Osteoblast (primary cell): ENCODE measurements around the gene ZNF398. TPM values are rescaled to one million over a fixed set of nuclear protein-coding genes. Genes with fewer than 3 reads are reported as not detected.

Experiments
- DNase-seq: peaks from one replicate; pipeline ENCODE4 v3.0.0; 2011; ENCODE audit warnings: low spot score, mixed read lengths; ENCODE audit not compliant: insufficient read length; ENCODE audit errors: missing footprints
- H2AFZ ChIP-seq: 2 replicates; pipeline ENCODE4 v1.6.0; 2011; ENCODE audit warnings: mild to moderate bottlenecking, low read length
- H3K27ac ChIP-seq: 2 replicates; pipeline ENCODE4 v1.5.1; 2011; ENCODE audit warnings: mild to moderate bottlenecking, low read depth, low read length, moderate library complexity
- H3K27me3 ChIP-seq: 2 replicates; pipeline ENCODE4 v1.6.0; 2012; ENCODE audit warnings: mild to moderate bottlenecking, control low read depth, inconsistent platforms, low read length, moderate library complexity; ENCODE audit not compliant: insufficient read depth
- H3K36me3 ChIP-seq: 2 replicates; pipeline ENCODE4 v1.5.1; 2011; ENCODE audit warnings: mild to moderate bottlenecking, low read length, control low read depth, moderate library complexity; ENCODE audit not compliant: insufficient read depth
- H3K4me1 ChIP-seq: 2 replicates; pipeline ENCODE4 v1.5.1; 2011; ENCODE audit warnings: mild to moderate bottlenecking, low read length, control low read depth, moderate library complexity; ENCODE audit not compliant: insufficient read depth
- H3K4me2 ChIP-seq: 2 replicates; pipeline ENCODE4 v1.6.0; 2011; ENCODE audit warnings: mild to moderate bottlenecking, low read length; ENCODE audit not compliant: insufficient read depth
- H3K4me3 ChIP-seq: fragments of 200-600 bp; sonication (generic); 3 replicates; pipeline ENCODE4 v1.5.1; 2012; ENCODE audit warnings: mild to moderate bottlenecking, low read length, inconsistent platforms; ENCODE audit not compliant: insufficient read depth
- H3K79me2 ChIP-seq: 2 replicates; pipeline ENCODE4 v1.6.0; 2012; ENCODE audit warnings: mild to moderate bottlenecking, low read length, control low read depth, inconsistent platforms; ENCODE audit not compliant: insufficient read depth
- H3K9me3 ChIP-seq: 2 replicates; pipeline ENCODE4 v1.5.1; 2011; ENCODE audit warnings: low read depth, low read length, control low read depth
- H4K20me1 ChIP-seq: 2 replicates; pipeline ENCODE4 v1.6.0; 2012; ENCODE audit warnings: mild to moderate bottlenecking, low read length, control low read depth; ENCODE audit not compliant: insufficient read depth
- CTCF ChIP-seq: IDR thresholded peaks from 2 replicates; pipeline ENCODE4 v1.5.1; 2011; ENCODE audit warnings: mild to moderate bottlenecking, low read depth, low read length, moderate library complexity; ENCODE audit errors: extremely low read depth
- total RNA-seq: library from RNA; depleted of rRNA; stranded (reverse); fragments of >200 nt; gene quantifications from 2 replicates; pipeline ENCODE4 v1.2.3, GENCODE V29; 2012

Gene ZNF398
- total RNA-seq, 1 donor: 15.9 TPM

- no peak overlapping the region for H3K4me2 ChIP-seq
- H4K20me1 ChIP-seq: no peaks in the 10 kb centered on the region
- H3K4me1 ChIP-seq: peaks cover 6% of the 10 kb centered on the region
- no peak overlapping the region for H3K4me3 ChIP-seq
- H3K27me3 ChIP-seq: no peaks in the 10 kb centered on the region
- no peak for TF ChIP-seq CTCF
- no peak overlapping the region for H3K27ac ChIP-seq
- H3K36me3 ChIP-seq: peaks cover 17% of the 10 kb centered on the region
- no peaks in the 10 kb centered on the region for H3K9me3 ChIP-seq
- DNase-seq: no peak
- H2AFZ ChIP-seq: no peak overlapping the region
- peaks cover 20% of the 10 kb centered on the region for H3K79me2 ChIP-seq
Measured at GRCh38 chr7:149130572-149131198, 16.6 kb upstream of the ZNF398 start.

DNA sequence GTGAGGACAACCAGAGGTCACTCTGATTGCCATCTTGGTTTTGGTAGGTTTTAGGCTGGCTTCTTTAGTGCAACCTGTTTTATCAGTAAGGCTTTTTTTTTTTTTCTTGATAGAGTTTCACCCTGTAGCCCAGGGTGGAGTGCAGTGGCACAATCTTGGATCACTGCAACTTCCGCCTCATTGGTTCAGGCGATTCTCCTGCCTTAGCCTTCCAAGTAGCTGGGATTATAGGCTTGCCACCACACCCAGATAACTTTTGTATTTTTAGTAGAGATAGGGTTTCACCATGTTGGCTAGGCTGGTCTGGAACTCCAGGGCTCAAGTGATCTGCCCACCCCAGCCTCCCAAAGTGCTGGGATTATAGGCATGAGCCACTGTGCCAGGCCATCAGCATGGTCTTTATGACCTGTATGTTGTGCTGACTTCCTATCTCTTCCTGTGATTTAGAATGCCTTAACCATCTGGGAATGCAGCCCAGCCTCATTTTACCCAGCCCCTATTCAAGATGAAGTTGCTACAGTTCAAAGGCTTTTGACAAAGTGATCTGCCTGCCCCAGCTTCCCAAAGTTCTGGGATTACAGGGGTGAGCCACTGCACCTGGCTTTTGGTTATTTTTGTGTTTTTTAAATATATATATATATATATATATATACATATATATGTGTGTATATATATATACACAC lies 14.1 kb upstream of the ZNF398 start:
- no peak overlapping the region for H3K27ac ChIP-seq
- peaks cover 17% of the 10 kb centered on the region for H3K36me3 ChIP-seq
- no peak overlapping the region for H3K4me3 ChIP-seq
- H3K79me2 ChIP-seq: peaks cover 2% of the 10 kb centered on the region
- H4K20me1 ChIP-seq: no peaks in the 10 kb centered on the region
- no peak for DNase-seq
- H3K4me1 ChIP-seq: no peaks in the 10 kb centered on the region
- H3K27me3 ChIP-seq: no peaks in the 10 kb centered on the region
- no peak overlapping the region for H2AFZ ChIP-seq
- no peaks in the 10 kb centered on the region for H3K9me3 ChIP-seq
- H3K4me2 ChIP-seq: no peak overlapping the region
- no peak for TF ChIP-seq CTCF

DNA sequence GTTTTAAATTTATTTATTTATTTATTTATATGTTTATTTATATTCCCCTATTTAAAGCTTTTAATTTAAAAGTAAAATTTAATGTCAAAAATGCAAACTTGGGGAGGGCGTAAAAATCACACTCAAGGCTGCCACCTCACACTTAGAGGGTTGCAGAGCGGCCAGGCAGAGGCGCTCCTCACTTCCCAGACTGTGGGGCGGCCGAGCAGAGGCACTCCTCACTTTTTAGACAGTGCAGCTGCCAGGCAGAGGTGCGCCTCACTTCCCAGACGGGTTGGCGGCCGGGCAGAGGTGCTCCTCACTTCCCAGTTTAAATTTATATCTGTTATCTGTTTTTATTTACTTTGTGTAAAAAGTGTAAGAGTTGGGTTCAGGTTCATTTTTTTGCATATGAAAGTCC lies 11.1 kb upstream of the ZNF398 start:
- peak; percentile 43 for DNase-seq
- Histone ChIP-seq H4K20me1 (no peaks in the 10 kb centered on the region), H3K4me2 (no peak overlapping the region), H3K79me2 (no peaks in the 10 kb centered on the region), H3K36me3 (peaks cover 3% of the 10 kb centered on the region), H3K4me1 (no peaks in the 10 kb centered on the region), H3K9me3 (no peaks in the 10 kb centered on the region), H3K27ac (no peak overlapping the region), H2AFZ (no peak overlapping the region), H3K27me3 (no peaks in the 10 kb centered on the region), H3K4me3 (no peak overlapping the region)
- no peak for TF ChIP-seq CTCF

DNA sequence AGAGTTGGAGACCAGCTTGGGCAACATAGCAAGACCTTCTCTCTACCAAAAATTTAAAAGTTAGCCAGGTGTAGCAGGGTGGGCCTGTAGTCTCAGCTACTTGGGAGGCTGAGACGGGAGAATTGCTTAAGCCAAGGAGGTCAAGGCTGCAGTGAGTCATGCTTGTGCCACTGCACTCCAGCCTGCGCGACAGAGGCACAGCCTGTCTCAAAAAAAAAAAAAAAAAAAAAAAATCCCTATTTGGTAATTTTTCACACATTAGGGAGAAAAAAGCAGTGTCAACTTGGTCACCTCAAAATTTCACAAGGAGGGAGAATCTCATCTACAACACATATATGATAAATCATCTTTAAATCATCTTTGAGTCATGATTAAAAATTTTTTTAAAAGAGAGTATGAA lies 6.4 kb upstream of the ZNF398 start:
- Histone ChIP-seq H3K4me2 (no peak overlapping the region), H3K36me3 (no peaks in the 10 kb centered on the region), H2AFZ (no peak overlapping the region), H3K27me3 (no peaks in the 10 kb centered on the region), H3K4me1 (peaks cover 10% of the 10 kb centered on the region), H3K4me3 (no peak overlapping the region), H3K79me2 (no peaks in the 10 kb centered on the region), H4K20me1 (no peaks in the 10 kb centered on the region), H3K27ac (no peak overlapping the region), H3K9me3 (no peaks in the 10 kb centered on the region)
- peak; percentile 39 for DNase-seq
- TF ChIP-seq CTCF: no peak
